Mononuclear cell (primary cell): ENCODE results near the gene THAP4. TPM values are rescaled to one million over a fixed set of nuclear protein-coding genes. Genes with fewer than 3 reads are reported as not detected.
A peak's percentile ranks its signal among the peaks of the same experiment; 100 is the strongest.

ENCODE experiments used
- H3K27me3 ChIP-seq: 2 replicates; pipeline ENCODE4 v1.6.0; 2011; ENCODE audit warnings: low read length, control low read depth; ENCODE audit not compliant: insufficient read depth
- H3K4me1 ChIP-seq: 2 replicates; pipeline ENCODE4 v1.5.1; 2011; ENCODE audit warnings: mild to moderate bottlenecking, low read length, control low read depth; ENCODE audit not compliant: insufficient read depth
- H3K4me3 ChIP-seq: 2 replicates; pipeline ENCODE4 v1.5.1; 2011; ENCODE audit warnings: mild to moderate bottlenecking, low read length, moderate library complexity
- H3K9me3 ChIP-seq: 2 replicates; pipeline ENCODE4 v1.5.1; 2011; ENCODE audit warnings: low read depth, mild to moderate bottlenecking, control low read depth, low read length
- total RNA-seq: library from RNA; depleted of rRNA; stranded (reverse); fragments of >200 nt; gene quantifications from one replicate; pipeline ENCODE4 v1.2.3, GENCODE V29; 2012

Gene THAP4
- total RNA-seq, 1 donor: 27.0 TPM

GRCh38 chr2:241615041-241615440 is 21.9 kb downstream of the THAP4 start:
- peaks cover 18% of the 10 kb centered on the region for H3K4me1 ChIP-seq
- no peaks in the 10 kb centered on the region for H3K27me3 ChIP-seq
- no peaks in the 10 kb centered on the region for H3K9me3 ChIP-seq
- H3K4me3 ChIP-seq: no peak overlapping the region

- peaks cover 35% of the 10 kb centered on the region for H3K4me1 ChIP-seq
- H3K27me3 ChIP-seq: no peaks in the 10 kb centered on the region
- no peaks in the 10 kb centered on the region for H3K9me3 ChIP-seq
- no peak overlapping the region for H3K4me3 ChIP-seq
Observed at GRCh38 chr2:241613017-241613780, 23.8 kb downstream of the THAP4 start.

DNA sequence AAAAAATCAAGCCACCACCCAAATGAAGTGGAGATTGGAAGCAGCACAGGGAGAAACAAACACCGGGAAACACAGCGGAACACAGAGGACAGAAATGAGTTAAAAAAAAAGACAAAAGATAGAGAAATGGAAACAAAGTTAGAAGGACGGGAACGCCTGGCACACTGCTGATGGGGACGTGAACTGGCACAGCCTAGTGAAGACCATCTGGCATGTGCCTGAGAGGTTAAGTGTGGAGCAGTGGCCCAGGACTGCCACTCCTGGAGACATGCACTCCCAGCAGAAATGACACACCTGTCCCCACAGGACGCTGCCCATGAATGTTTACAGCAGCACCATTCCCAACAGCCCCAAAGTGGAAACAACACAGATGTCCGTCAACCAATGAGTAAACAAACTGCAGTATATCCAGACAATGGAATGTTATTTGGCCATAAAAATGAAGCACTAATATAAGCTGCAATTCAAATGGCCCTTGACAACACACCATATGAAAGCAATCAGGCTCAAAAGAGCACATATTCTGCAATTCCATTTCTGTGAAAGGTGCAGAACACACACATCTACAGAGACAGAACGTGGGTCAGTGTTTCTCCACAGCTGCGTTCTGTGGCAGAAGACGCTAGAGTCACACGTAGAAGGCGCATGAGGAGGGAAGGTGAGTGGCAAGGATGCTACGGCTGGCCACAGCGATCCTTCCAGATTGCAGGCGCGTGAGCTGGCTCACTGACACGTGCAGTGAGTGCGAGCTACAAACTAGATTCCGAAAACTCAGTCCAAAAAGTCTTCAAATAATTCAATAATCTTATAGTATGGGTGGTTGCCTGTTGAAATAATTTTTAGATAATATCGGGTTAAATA is 24.6 kb downstream of the THAP4 start:
- Histone ChIP-seq H3K4me3 (no peak overlapping the region), H3K27me3 (no peaks in the 10 kb centered on the region), H3K9me3 (no peaks in the 10 kb centered on the region), H3K4me1 (peaks cover 29% of the 10 kb centered on the region)

- Histone ChIP-seq H3K4me1 (peaks cover 25% of the 10 kb centered on the region), H3K4me3 (no peak overlapping the region), H3K27me3 (no peaks in the 10 kb centered on the region), H3K9me3 (no peaks in the 10 kb centered on the region)
Observed at GRCh38 chr2:241611062-241611461, 25.9 kb downstream of the THAP4 start.

DNA sequence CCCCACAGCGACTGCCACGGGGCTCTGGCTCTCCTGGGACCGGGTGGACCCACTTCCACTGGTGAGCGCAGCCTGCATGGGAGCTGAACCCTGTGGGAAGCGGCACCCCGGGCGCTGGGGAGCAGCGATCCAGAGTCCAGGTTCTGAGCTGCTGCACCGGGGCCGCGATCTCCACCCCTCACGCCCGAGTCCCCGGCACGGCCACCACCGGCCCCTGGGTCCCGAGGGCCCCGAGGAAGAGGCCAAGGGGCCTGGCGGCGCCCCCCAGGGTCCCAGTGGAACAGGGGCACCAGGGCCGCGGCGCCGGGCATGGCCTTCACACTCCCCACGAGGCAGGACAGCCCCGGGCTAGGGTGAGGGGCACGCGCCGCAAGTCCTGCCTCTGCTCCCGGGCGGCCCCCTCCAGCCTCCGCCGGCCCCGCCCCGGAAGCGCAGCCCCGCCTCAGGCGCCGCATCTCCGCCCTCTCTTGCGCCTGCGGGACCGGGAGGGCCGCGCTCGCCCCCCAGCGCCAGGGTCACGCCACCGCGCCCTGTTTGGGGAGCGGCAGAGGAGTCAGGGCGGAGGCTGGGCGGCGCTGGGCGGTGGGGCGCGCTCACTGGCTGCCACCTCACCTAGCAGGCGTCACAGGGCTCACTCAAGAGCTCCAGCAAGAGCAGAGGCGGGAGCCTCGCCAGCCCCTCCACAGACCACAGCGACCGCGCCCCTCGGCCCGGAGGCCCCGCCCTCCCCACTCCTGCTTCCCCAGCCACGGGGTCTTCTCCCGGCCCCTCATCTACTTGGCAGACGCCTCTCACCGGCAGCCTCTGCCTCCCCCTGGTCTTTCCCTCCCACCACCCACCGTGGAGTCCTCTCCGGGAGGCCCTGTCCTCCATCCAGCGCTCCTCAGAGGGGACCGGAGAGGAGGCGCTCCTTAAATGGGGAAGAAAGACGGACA is 26.8 kb downstream of the THAP4 start:
- Histone ChIP-seq H3K27me3 (no peaks in the 10 kb centered on the region), H3K4me3 (peak overlapping the region; percentile 34), H3K9me3 (no peaks in the 10 kb centered on the region), H3K4me1 (peaks cover 25% of the 10 kb centered on the region)

DNA sequence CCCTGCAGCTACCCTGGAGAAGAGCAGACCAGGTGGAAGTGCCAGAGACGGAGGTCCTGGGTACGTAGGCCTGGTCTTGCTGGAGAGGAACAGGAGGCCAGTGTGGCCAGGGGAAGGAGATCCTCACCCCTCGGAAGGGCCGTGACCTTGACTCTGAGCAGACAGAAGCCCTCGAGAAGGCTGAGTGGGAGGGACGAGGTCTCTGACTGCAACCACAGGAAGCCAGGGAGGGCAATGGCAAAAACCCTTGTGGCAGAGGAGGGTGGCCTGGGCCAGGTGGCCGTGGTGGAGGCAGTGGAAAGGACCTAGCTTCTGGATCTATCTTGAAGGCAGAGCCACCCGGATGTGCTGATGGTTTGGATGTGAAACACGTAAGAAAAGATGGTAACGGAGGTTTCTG is 28.1 kb downstream of the THAP4 start:
- no peaks in the 10 kb centered on the region for H3K27me3 ChIP-seq
- H3K4me3 ChIP-seq: no peak overlapping the region
- peaks cover 25% of the 10 kb centered on the region for H3K4me1 ChIP-seq
- H3K9me3 ChIP-seq: no peaks in the 10 kb centered on the region

- Histone ChIP-seq H3K9me3 (no peaks in the 10 kb centered on the region), H3K4me1 (peaks cover 25% of the 10 kb centered on the region), H3K4me3 (no peak overlapping the region), H3K27me3 (no peaks in the 10 kb centered on the region)
Observed at GRCh38 chr2:241607162-241607885, 29.6 kb downstream of the THAP4 start.

GRCh38 chr2:241606186-241606585 is 30.8 kb downstream of the THAP4 start:
- Histone ChIP-seq H3K4me1 (peaks cover 25% of the 10 kb centered on the region), H3K27me3 (no peaks in the 10 kb centered on the region), H3K9me3 (no peaks in the 10 kb centered on the region), H3K4me3 (no peak overlapping the region)

GRCh38 chr2:241603686-241604085 is 33.3 kb downstream of the THAP4 start:
- Histone ChIP-seq H3K27me3 (no peaks in the 10 kb centered on the region), H3K4me3 (no peak overlapping the region)

DNA sequence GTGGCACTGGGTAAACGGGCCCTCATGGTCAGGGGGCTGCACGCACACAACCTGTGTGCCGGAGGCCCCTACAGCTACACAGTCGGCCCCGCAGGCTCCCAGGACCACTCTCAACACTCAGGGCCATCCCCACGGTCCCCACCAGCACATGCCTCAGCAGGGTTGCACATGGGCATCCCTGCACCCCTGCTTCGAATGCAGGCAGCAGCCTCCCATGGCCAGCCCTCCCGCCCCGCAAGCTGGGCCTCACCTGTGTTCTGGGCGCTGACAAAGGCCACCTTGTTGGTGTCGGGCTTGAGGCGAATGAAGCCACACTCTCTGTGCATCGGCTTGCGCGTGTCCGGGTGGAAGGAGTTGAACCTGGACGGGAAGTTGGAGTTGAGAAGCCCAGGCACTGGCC is 34.2 kb downstream of the THAP4 start:
- Histone ChIP-seq H3K27me3 (no peaks in the 10 kb centered on the region), H3K4me1 (no peaks in the 10 kb centered on the region), H3K9me3 (no peaks in the 10 kb centered on the region), H3K4me3 (no peak overlapping the region)

More at GRCh38 chr2:241603686-241604085, 33.3 kb downstream of the THAP4 start:
- no peaks in the 10 kb centered on the region for H3K9me3 ChIP-seq
- H3K4me1 ChIP-seq: peaks cover 3% of the 10 kb centered on the region

- no peaks in the 10 kb centered on the region for H3K4me1 ChIP-seq
- no peaks in the 10 kb centered on the region for H3K9me3 ChIP-seq
- H3K4me3 ChIP-seq: no peak overlapping the region
- no peaks in the 10 kb centered on the region for H3K27me3 ChIP-seq
Observed at GRCh38 chr2:241601841-241602240, 35.1 kb downstream of the THAP4 start.

- Histone ChIP-seq H3K9me3 (no peaks in the 10 kb centered on the region), H3K4me1 (no peaks in the 10 kb centered on the region), H3K27me3 (no peaks in the 10 kb centered on the region), H3K4me3 (no peak overlapping the region)
Observed at GRCh38 chr2:241599615-241600014, 37.3 kb downstream of the THAP4 start.

DNA sequence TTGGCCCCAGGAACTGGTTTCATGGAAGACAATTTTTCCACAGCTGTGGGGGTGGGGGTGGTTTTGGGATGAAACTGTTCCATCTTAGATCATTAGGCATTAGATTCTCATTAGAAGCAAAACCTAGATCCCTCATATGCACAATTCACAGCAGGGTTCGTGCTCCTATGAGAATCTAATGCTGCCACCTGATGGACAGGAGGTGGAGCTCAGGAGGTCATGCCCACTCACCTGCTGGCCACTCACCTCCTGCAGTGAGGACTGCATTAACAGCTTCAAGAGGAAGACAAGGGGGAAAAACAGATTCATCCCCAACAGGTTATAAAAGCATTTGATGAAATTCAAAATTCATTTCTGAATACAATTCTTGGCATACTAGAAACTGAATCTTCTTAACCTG is 38.5 kb downstream of the THAP4 start:
- Histone ChIP-seq H3K9me3 (no peaks in the 10 kb centered on the region), H3K27me3 (no peaks in the 10 kb centered on the region), H3K4me1 (no peaks in the 10 kb centered on the region), H3K4me3 (no peak overlapping the region)

DNA sequence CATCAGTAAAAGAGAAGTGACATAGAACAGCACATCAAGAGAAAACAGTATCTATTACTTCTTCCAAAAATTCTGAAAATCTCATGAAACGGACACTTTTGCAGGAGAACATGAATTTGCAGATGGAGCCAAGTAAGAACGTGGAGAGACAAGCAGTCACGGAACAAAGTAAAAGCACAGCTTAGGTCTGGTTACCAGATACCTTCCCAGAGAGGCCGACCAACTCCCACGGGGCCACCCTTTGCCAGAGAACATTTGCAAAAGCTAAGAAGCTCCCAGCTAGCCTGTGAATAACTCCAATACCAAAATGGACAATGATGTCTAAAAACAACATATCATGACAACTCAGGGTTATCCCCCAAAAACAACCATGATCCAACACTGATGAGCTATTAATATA is 38.9 kb downstream of the THAP4 start:
- Histone ChIP-seq H3K9me3 (no peaks in the 10 kb centered on the region), H3K4me1 (no peaks in the 10 kb centered on the region), H3K27me3 (no peaks in the 10 kb centered on the region), H3K4me3 (no peak overlapping the region)
